HG03575 (cell line): ENCODE data around the gene PCNX1.
"Not testable (repeated sequence)": the region's sequence is repeated elsewhere in the genome, so short reads cannot be mapped to it uniquely, and the experiment has no call there.

ENCODE experiments used
- ATAC-seq: cut with Tn5 transposase; IDR thresholded peaks from one replicate; pipeline ENCODE4 v1.9.1; 2021; ENCODE audit not compliant: unreplicated experiment, insufficient number of reproducible peaks, low FRiP score; ENCODE audit errors: extremely low read depth

The PCNX1 gene

GRCh38 chr14:70999117-70999516, 91.9 kb downstream of the PCNX1 start:
- ATAC-seq = no peak

GRCh38 chr14:71000091-71000490, 92.8 kb downstream of the PCNX1 start:
- ATAC-seq = no peak

GRCh38 chr14:71001742-71002141, 94.5 kb downstream of the PCNX1 start:
- ATAC-seq = no peak

GRCh38 chr14:71003156-71003555, 95.9 kb downstream of the PCNX1 start:
- ATAC-seq = no peak

DNA sequence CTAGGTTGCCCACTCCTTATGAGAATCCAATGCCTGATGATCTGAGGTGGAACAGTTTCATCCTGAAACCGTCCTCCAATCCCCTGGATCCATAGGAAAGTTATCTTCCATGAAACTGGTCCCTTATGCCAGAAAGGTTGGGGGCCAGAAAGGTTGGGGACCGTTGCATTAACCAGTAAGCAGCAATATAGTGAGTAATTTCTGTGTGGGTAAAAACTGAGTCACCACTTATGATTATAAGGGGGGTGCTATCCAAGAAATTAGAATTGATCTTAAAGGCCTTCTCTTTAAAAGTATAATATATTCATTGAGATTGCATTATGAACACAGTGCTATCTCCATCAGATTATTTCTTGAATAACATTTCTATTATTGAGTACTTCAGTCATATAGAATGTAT, 97.2 kb downstream of the PCNX1 start:
- no peak for ATAC-seq

DNA sequence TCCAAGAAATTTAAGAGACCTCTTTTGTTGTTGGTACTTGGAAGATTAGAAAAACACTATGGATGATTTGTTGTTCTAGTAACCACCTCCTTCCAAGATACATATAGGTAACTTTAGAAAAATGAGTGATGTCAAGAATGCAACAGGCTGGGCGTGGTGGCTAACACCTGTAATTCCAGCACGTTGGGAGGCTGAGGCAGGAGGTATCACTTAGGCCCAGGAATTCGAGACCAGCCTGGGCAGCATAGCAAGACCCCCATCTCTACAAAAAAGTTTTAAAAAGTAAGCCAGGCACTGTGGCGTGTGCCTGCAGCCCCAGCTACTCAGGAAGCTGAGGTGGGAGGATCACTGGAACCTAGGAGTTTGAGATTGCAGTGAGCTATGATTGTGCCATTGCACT, 97.8 kb downstream of the PCNX1 start:
- no peak for ATAC-seq

DNA sequence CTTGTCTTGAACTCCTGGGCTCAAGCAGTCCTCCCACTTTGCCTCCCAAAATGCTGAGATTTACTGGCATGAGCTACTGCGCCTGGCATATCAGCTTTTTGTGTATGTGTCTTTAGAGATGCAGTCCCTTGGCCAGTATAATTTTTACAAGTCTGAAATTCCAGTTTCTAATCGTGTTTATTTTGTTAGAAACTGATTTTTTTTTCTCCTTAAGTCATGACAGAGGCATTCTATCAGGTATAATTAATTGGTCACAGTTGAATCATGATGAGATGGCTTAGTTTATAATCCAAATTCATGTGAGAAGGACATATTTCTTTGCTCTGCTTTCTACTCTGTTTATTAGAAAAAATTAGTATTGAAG, 98.9 kb downstream of the PCNX1 start:
- ATAC-seq = no peak

DNA sequence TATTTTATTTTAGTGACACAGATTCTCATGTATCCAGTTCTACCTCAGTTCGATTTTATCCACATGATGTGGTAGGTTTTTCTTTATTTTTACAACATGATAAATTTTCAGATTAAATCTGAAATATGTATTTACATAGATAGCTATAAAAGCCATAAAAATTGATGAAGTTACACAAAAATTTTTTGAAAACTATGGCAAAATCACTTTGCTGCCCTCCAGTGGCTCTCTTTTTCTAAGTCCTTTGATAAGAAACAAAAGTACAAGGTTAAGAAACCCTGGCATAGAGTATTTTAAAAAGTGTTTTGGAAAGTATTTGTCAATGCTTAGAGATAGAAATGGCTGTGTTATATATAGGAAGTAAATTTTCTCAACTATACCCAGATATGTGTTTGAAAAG, 104.2 kb downstream of the PCNX1 start:
- no peak for ATAC-seq

- ATAC-seq = no peak
Observed at GRCh38 chr14:71012888-71013287, 105.6 kb downstream of the PCNX1 start.

- no peak for ATAC-seq
Observed at GRCh38 chr14:71013551-71014192, 106.4 kb downstream of the PCNX1 start.

DNA sequence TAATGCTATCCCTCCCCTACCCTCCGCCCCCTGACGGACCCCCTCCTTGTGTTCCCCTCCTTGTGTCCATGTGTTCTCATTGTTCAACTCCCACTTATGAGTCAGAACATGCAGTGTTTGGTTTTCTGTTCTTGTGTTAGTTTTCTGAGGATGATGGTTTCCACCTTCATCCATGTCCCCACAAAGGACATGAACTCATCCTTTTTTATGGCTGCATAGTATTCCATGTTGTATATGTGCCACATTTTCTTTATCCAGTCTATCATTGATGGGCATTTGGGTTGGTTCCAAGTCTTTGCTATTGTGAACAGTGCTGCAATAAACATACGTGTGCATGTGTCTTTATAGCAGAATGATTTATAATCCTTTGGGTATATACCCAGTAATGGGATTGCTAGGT, 112.7 kb downstream of the PCNX1 start:
- ATAC-seq = not testable (repeated sequence)

DNA sequence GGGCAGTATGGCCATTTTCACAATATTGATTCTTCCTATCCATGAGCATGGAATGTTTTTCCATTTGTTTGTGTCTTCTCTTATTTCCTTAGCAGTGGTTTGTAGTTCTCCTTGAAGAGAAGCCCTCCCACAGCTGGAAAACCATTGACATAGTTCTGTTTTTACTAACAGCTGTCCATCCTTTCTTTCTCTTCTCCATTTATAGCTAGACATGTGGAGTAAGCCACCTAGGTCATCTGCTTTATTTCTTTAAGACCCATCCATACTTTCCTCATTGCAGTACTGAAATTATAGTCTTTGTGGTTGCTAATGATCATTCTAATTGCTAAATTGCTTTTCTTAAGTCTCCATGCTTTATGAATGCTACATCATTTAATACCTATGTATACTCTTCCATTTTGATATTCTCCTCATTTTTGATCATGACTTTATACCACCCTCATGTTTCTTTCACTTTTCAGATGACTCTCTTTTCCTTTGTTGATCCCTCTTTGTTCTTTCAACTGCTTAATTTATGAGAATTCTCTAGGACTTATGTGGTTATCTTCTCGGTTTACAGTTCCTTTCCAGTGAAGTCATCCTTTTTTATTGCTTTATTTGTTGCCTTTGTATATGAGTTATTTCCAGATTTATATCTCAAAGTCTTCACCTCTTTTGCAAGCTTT, 114.2 kb downstream of the PCNX1 start:
- no peak for ATAC-seq

DNA sequence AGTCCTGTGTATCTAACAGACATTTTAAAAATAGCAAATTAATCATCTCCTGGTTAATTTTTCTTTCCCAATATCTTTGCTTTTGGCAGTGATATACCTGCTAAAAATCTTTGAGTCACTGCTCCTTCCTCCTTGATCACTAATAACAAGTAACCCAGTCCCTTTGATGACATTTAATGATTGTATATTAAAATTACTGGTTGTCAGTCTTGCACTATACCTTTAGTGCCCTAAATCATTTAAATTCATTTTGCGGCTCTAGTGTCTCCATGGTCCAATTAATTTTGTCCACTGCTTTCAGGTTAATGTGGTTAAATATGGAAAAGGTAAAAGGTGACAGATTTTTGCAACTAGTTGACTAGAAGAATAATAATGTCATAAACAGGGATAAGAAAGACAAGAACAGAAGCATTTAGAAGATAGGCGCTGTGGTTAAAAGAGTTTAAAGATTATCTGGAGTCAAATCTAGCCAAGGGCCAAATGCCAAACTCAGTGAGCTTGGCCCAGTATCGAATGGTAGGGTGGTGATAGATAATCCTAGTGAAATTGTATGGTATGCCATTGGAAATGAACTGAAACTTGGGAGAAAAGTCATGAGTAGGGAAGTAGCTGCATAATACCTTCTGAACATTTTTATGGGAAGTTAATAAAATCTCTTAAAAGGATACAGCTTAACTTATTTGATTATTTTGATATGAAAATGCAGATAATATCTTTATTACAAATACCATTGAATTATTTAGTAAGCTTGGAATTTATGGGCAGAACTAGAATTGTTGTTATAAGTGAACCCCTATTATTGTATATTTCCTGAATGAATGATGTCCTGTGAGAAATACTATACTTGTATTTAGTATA, 115.0 kb downstream of the PCNX1 start:
- ATAC-seq = no peak

- ATAC-seq = no peak
Observed at GRCh38 chr14:71022939-71023338, 115.7 kb downstream of the PCNX1 start.

DNA sequence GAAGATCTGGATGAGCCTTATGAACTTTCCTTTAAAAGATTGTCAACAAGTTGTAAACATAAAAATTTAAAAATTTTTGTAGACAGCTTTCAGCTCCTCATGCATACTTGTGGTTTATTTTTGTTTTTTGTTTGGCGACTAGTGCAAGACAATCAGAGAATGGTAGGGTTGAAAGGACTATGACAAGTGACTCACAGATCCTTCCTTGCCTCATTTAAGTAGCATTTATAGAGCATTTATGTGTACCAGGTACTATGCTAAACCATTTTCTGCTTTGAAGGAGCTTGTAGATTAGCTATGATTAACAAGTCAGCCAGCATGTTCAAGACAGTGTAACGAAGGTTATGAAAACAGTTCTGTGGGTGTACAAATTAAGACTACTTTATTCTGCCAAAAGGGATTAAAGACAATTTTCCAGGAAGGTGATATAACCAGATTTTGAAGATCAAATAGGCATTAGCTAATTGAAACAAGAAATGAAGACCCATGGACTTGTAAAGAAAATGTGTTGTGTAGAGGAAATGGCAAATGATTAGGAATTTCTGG, 122.0 kb downstream of the PCNX1 start:
- ATAC-seq = no peak

DNA sequence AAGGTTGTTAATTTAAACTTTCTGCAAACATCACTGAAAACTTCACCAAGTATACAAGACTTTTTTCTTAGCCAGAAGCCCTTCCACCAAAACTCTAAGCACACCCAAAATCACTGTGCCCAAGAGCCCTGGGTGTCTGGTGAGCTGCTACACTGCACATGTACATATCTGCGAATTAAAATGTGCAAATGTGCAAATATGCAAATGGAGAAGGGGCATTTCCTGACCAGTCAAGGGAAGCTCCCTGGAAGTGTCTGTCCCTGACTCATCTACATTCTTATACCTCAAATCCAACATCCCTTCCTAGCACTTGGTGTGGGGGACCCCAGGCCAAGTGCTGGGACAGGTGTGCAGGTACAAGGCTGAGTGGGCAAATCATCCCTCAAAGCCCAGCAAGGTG, 123.7 kb downstream of the PCNX1 start:
- no peak for ATAC-seq

- no peak for ATAC-seq
Observed at GRCh38 chr14:71036433-71036832, 129.2 kb downstream of the PCNX1 start.

DNA sequence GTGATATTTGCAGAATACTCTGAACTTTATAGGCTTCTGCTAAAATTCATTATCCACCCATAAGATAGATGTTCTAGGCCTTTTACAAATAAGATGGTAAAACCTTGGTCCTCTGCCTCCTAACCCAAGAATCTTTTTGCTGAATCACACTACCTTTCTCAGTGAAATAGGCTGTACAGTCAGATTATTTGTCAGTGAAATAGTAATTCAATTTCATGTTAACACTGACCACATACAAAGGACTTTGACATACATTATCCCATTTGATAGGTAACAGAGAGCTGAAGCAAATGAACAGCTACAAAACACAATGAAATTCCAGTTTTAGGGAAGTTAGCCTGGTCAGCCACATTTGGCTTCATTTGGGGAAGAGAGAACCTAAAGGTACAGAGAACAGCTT, 141.1 kb downstream of the PCNX1 start:
- no peak for ATAC-seq

DNA sequence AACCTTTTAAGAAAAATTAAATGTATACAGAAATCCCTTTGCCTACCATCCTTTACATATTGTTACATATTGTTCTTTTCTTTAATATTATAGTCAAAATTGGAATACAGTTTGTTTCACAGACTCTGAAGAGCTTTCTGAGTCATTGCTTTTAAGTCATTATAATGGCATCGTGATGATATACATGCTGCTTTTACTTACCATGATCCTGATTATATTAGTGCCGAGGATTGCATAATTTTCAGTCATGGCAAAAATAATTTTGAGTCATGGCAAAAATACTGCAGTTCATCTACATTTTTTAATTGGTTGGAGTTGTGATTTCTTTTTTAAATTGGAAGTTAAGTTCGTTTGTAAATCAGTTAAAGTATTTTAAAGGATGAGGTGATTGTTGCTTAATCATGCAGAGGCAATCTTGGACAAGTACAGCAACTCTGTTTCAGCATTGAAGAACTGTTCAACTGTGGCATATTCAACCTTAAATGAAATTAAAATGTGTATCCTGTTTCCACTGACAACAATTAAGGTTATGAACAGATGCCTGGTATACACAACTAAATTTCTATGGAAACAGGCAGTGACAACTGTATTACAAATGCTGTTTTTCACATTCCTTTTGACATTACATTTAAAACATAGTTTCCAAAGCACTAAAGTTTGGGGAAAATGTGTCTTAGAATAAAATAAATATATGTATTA, 142.3 kb downstream of the PCNX1 start:
- ATAC-seq = no peak
